CD4-positive, alpha-beta T cell (primary cell): Measurements from ENCODE around the gene NPM1. TPM values are rescaled to one million over a fixed set of nuclear protein-coding genes. Genes with fewer than 3 reads are reported as not detected.

Experiments used
- ATAC-seq: fragments of 200-7000 bp; cut with Tn5 transposase; one replicate; pipeline ENCODE4 v1.10.0; 2022; ENCODE audit warnings: mild to moderate bottlenecking; ENCODE audit not compliant: poor library complexity
- CTCF ChIA-PET: fragments of 350-600 bp; sonication (Branson Sonifier 250); formaldehyde crosslinking; loops from one replicate; lab custom pipeline; 2021; ENCODE audit warnings: antibody characterized with exemption, inconsistent platforms; lab: Charles Lee
- POLR2A ChIA-PET: fragments of 350-600 bp; sonication (Branson Sonifier 250); formaldehyde crosslinking; loops from one replicate; lab custom pipeline; 2021; ENCODE audit warnings: antibody characterized with exemption, inconsistent platforms; lab: Charles Lee
- DNase-seq, 14 experiments: peaks; one replicate each; pipeline ENCODE4 v3.0.0-alpha.2; 2013 to 2020; ENCODE audit warnings: mixed read lengths in 2 of 14
- H3K27ac ChIP-seq, 2 donors: one replicate each; pipeline versions ENCODE4 v1.5.1 to v1.7.0; 2013; ENCODE audit warnings: low read length in 2 of 2, low read depth in 1 of 2, mild to moderate bottlenecking in 1 of 2
- H3K27me3 ChIP-seq, 2 experiments: 1 replicate in 1 of 2; 2 replicates in 1 of 2; pipeline versions ENCODE4 v1.6.1 to v1.7.0; 2013; ENCODE audit warnings: low read length in 2 of 2, control low read depth in 1 of 2, mild to moderate bottlenecking in 1 of 2, moderate library complexity in 1 of 2; ENCODE audit not compliant: insufficient read depth in 2 of 2, control insufficient read depth in 1 of 2
- H3K36me3 ChIP-seq: one replicate; pipeline ENCODE4 v1.6.1; 2013; ENCODE audit warnings: low read length, control low read depth; ENCODE audit not compliant: insufficient read depth
- H3K4me1 ChIP-seq: one replicate; pipeline ENCODE4 v1.6.1; 2013; ENCODE audit warnings: low read length, control low read depth; ENCODE audit not compliant: insufficient read depth
- H3K4me3 ChIP-seq: one replicate; pipeline ENCODE4 v1.5.1; 2013; ENCODE audit warnings: mild to moderate bottlenecking, low read length, moderate library complexity
- H3K9me3 ChIP-seq, 2 experiments: 1 replicate in 1 of 2; 2 replicates in 1 of 2; pipeline versions ENCODE4 v1.6.1 to v1.7.0; 2013; ENCODE audit warnings: low read length in 2 of 2, mild to moderate bottlenecking in 2 of 2, control low read depth in 1 of 2, moderate library complexity in 1 of 2; ENCODE audit not compliant: control insufficient read depth in 1 of 2, insufficient read depth in 1 of 2
- H3K27ac Mint-ChIP-seq: one replicate; pipeline ENCODE4 v1.8.0; 2020; ENCODE audit warnings: mixed read lengths
- H3K27me3 Mint-ChIP-seq: one replicate; pipeline ENCODE4 v1.8.0; 2021; ENCODE audit warnings: mixed read lengths
- H3K36me3 Mint-ChIP-seq: one replicate; pipeline ENCODE4 v1.8.0; 2021; ENCODE audit warnings: low read depth, mixed read lengths
- H3K4me1 Mint-ChIP-seq: one replicate; pipeline ENCODE4 v1.8.0; 2021; ENCODE audit warnings: low read depth, mixed read lengths
- H3K4me3 Mint-ChIP-seq: one replicate; pipeline ENCODE4 v1.8.0; 2020; ENCODE audit warnings: mild to moderate bottlenecking, mixed read lengths
- H3K9me3 Mint-ChIP-seq: one replicate; pipeline ENCODE4 v1.8.0; 2020; ENCODE audit warnings: mixed read lengths
- CTCF ChIP-seq: fragments of 200-600 bp; IDR thresholded peaks from one replicate; pipeline ENCODE4 v1.8.0; 2022; ENCODE audit warnings: antibody characterized with exemption, mild to moderate bottlenecking
- intact Hi-C, 2 experiments: fragments of 100-400 bp; cut with DNase I in 1 of 2; cut with micrococcal nuclease in 1 of 2; formaldehyde crosslinking; loops; one replicate each; pipeline versions ENCODE4 v1.15.1 to v1.9.0; 2023 to 2025; cut with DNase I, micrococcal nuclease
- total RNA-seq, 174 experiments: library from RNA in 2 of 174; stranded (reverse) in 2 of 174; gene quantifications; one replicate each; pipeline ENCODE4 v1.2.3 and lab custom pipeline; 2021 to 2026

The NPM1 gene
- total RNA-seq, 2 experiments from 2014 or later = 1,243 to 1,379 TPM

GRCh38 chr5:171363846-171364245 lies 23.8 kb upstream of the NPM1 start:
- no peak for TF ChIP-seq CTCF
- Mint-ChIP-seq H3K4me3 (no peak overlapping the region), H3K36me3 (no peaks in the 10 kb centered on the region), H3K27me3 (peaks cover 21% of the 10 kb centered on the region), H3K9me3 (no peaks in the 10 kb centered on the region), H3K4me1 (no peaks in the 10 kb centered on the region), H3K27ac (no peak overlapping the region)
- ChIA-PET CTCF (no interaction called here), POLR2A (no interaction called here)
- intact Hi-C loops = no loop called here
- H3K36me3 ChIP-seq = no peaks in the 10 kb centered on the region
- H3K4me3 ChIP-seq = no peak overlapping the region
- DNase-seq = no peak
- H3K9me3 ChIP-seq = no peaks in the 10 kb centered on the region
- no peak for ATAC-seq
- no peaks in the 10 kb centered on the region for H3K4me1 ChIP-seq
- H3K27ac ChIP-seq = no peak overlapping the region
- peaks cover 0 to 6% of the 10 kb centered on the region in 2 experiments for H3K27me3 ChIP-seq

GRCh38 chr5:171365351-171365750 lies 22.3 kb upstream of the NPM1 start:
- Mint-ChIP-seq H3K4me1 (no peaks in the 10 kb centered on the region), H3K4me3 (no peak overlapping the region), H3K27me3 (peaks cover 25% of the 10 kb centered on the region), H3K9me3 (no peaks in the 10 kb centered on the region), H3K27ac (no peak overlapping the region), H3K36me3 (no peaks in the 10 kb centered on the region)
- no peak overlapping the region for H3K4me3 ChIP-seq
- DNase-seq (no peak), ATAC-seq (no peak)
- H3K9me3 ChIP-seq = no peaks in the 10 kb centered on the region
- H3K27me3 ChIP-seq = peaks cover 0 to 6% of the 10 kb centered on the region in 2 experiments
- H3K27ac ChIP-seq = no peak overlapping the region
- H3K36me3 ChIP-seq = no peaks in the 10 kb centered on the region
- ChIA-PET CTCF (no interaction called here), POLR2A (no interaction called here)
- H3K4me1 ChIP-seq = no peaks in the 10 kb centered on the region
- TF ChIP-seq CTCF = no peak
- intact Hi-C loops = no loop called here

GRCh38 chr5:171366645-171367044 lies 21.0 kb upstream of the NPM1 start:
- intact Hi-C loops = no loop called here
- Histone ChIP-seq H3K27ac (no peak overlapping the region), H3K4me1 (no peaks in the 10 kb centered on the region), H3K4me3 (no peak overlapping the region), H3K27me3 (peaks cover 5 to 12% of the 10 kb centered on the region in 2 experiments), H3K36me3 (no peaks in the 10 kb centered on the region), H3K9me3 (no peaks in the 10 kb centered on the region)
- ATAC-seq (no peak), DNase-seq (no peak)
- ChIA-PET POLR2A (interaction anchor here (1.2 kb wide), 1 partner anchor 22 kb away, joined by 4 read pairs; no protein-coding TSS in a partner anchor), CTCF (no interaction called here)
- no peaks in the 10 kb centered on the region for H3K4me1 Mint-ChIP-seq
- H3K4me3 Mint-ChIP-seq = no peak overlapping the region
- H3K27me3 Mint-ChIP-seq = peaks cover 28% of the 10 kb centered on the region
- no peaks in the 10 kb centered on the region for H3K9me3 Mint-ChIP-seq
- H3K27ac Mint-ChIP-seq = no peak overlapping the region
- TF ChIP-seq CTCF = no peak
- H3K36me3 Mint-ChIP-seq = no peaks in the 10 kb centered on the region
